ENCODE measurements around the gene SMG6.
"Not testable (repeated sequence)": the region's sequence is repeated elsewhere in the genome, so short reads cannot be mapped to it uniquely, and the experiment has no call there.

Gene SMG6

GRCh38 chr17:2259769-2260536 lies 43.6 kb downstream of the SMG6 start:
- peak; percentile 52 for DNase-seq

GRCh38 chr17:2258830-2259229 lies 44.8 kb downstream of the SMG6 start:
- DNase-seq: not testable (repeated sequence)

- DNase-seq: no peak
Measured at GRCh38 chr17:2253768-2254406, 49.7 kb downstream of the SMG6 start.

GRCh38 chr17:2253362-2253761 lies 50.2 kb downstream of the SMG6 start:
- no peak for DNase-seq

GRCh38 chr17:2251098-2251497 lies 52.5 kb downstream of the SMG6 start:
- no peak for DNase-seq

- no peak for DNase-seq
Measured at GRCh38 chr17:2250140-2251095, 53.2 kb downstream of the SMG6 start.

GRCh38 chr17:2247005-2247404 lies 56.6 kb downstream of the SMG6 start:
- DNase-seq: no peak

- DNase-seq: peak; percentile 89
Measured at GRCh38 chr17:2244545-2245525, 58.8 kb downstream of the SMG6 start.

GRCh38 chr17:2243953-2244352 lies 59.6 kb downstream of the SMG6 start:
- no peak for DNase-seq

- DNase-seq: no peak
Measured at GRCh38 chr17:2241823-2242222, 61.8 kb downstream of the SMG6 start.

- DNase-seq: no peak
Measured at GRCh38 chr17:2240541-2240940, 63.0 kb downstream of the SMG6 start.

- no peak for DNase-seq
Measured at GRCh38 chr17:2239882-2240430, 63.6 kb downstream of the SMG6 start.

- no peak for DNase-seq
Measured at GRCh38 chr17:2239170-2239551, 64.4 kb downstream of the SMG6 start.

- DNase-seq: peak; percentile 20
Measured at GRCh38 chr17:2238432-2239169, 65.0 kb downstream of the SMG6 start.

- DNase-seq: no peak
Measured at GRCh38 chr17:2237950-2238349, 65.6 kb downstream of the SMG6 start.

GRCh38 chr17:2237521-2237921 lies 66.1 kb downstream of the SMG6 start:
- no peak for DNase-seq

GRCh38 chr17:2235792-2236366 lies 67.7 kb downstream of the SMG6 start:
- no peak for DNase-seq

- DNase-seq: no peak
Measured at GRCh38 chr17:2235265-2235664, 68.3 kb downstream of the SMG6 start.

GRCh38 chr17:2233441-2233947 lies 70.1 kb downstream of the SMG6 start:
- no peak for DNase-seq

- no peak for DNase-seq
Measured at GRCh38 chr17:2232244-2232638, 71.3 kb downstream of the SMG6 start.

GRCh38 chr17:2230877-2231276 lies 72.7 kb downstream of the SMG6 start:
- DNase-seq: no peak
